ENCODE results near the gene ZNF682. TPM values are rescaled to one million over a fixed set of nuclear protein-coding genes. Genes with fewer than 3 reads are reported as not detected.
"Not testable (repeated sequence)": the region's sequence is repeated elsewhere in the genome, so short reads cannot be mapped to it uniquely, and the experiment has no call there.

Gene ZNF682
- total RNA-seq, 8 experiments from 2014 or later = 1.0 to 14.7 (median 12.2) TPM; not detected in 1

DNA sequence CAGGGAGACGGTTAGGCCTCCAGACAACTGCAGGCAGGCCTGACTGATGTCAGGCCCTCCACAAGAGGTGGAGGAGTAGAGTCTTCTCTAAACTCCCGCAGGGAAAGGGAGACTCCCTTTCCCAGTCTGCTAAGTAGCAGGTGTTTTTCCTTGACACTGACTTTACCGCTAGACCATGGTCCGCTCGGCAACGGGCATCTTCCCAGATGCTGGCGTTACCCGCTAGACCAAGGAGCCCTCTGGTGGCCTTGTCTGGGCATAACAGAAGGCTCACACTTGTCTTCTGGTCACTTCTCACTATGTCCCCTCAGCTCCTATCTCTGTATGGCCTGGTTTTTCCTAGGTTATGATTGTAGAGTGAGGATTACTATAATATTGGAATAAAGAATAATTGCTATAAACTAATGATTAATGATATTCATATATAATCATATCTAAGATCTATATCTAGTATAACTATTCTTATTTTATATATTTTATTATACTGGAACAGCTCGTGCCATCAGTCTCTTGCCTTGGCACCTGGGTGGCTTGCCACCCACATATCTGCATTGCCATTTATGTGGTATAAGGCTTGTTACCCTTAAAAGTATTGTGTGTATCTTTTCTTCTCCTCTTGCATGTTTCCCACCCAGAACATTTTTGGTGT lies 80.0 kb downstream of the ZNF682 start:
- ATAC-seq (replicated peaks in 6 of 8); H3K4me1 ChIP-seq (replicated peaks in 1 of 2); in situ Hi-C loops (cut with MboI; ENCODE audit: low pct_unique_long_range_greater_than_20kb in 2 of 9, low sequenced_read_pairs in 9 of 9, unreplicated experiment in 9 of 9); H3K27ac ChIP-seq; H3K4me3 ChIP-seq: not testable (repeated sequence)
- 0 to 100% (median 57%) methylated on average over 1 to 2 of the region's 9 CpGs; no CpG with 5 or more reads in 3 of the 10 experiments for WGBS, 10 experiments

- 26 to 90% (median 79%) methylated on average over 2 to 8 of the region's 8 CpGs; no CpG with 5 or more reads in 1 of the 10 experiments for WGBS, 10 experiments
- H3K4me3 ChIP-seq; ATAC-seq (replicated peaks in 6 of 8); H3K27ac ChIP-seq; in situ Hi-C loops (cut with MboI; ENCODE audit: low pct_unique_long_range_greater_than_20kb in 2 of 9, low sequenced_read_pairs in 9 of 9, unreplicated experiment in 9 of 9); H3K4me1 ChIP-seq (replicated peaks in 1 of 2): not testable (repeated sequence)
These were observed 81.5 kb downstream of the ZNF682 start for GRCh38 chr19:19957766-19958165.

DNA sequence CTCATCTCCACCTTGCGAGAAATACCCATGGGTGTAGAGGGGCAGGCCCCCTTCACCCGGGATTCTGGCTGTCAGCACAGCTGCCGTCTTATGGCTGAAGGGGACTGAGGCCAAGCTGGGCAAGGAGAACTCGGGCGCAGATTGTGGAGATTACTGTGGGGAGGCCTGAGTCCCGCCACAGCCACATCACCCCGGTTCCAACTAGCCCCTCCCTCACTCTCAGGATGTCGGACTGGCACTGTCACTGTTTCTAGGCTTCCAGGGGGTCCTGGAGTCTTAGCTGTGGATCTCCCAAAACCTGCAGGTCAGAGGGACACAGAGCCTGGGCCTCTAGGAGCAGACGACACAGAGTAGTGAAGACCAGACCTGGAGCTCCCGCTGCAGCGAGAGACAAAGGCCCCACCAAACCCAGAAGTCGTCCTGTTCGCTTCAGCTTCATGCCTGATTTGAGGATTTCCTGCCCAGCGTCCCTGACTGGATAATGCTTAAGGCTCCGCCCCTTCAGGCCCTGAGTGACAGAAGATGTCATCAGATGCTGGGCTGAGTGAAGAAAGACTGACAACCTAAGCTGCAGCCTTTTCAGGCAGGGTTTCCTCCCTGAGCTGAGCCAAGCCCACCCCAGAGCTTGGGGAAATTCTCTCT lies 82.8 kb downstream of the ZNF682 start:
- in situ Hi-C loops (cut with MboI; ENCODE audit: low pct_unique_long_range_greater_than_20kb in 2 of 9, low sequenced_read_pairs in 9 of 9, unreplicated experiment in 9 of 9) = no loop called here
- ATAC-seq (replicated peaks in 6 of 8) = peak in 1 of 8 experiments; percentile 84
- 0 to 100% (median 61%) methylated on average over 1 to 7 of the region's 15 CpGs; no CpG with 5 or more reads in 1 of the 10 experiments for WGBS, 10 experiments
- no peaks in the 10 kb centered on the region for H3K4me1 ChIP-seq (replicated peaks in 1 of 2)
- H3K4me3 ChIP-seq = no peak overlapping the region
- H3K27ac ChIP-seq = no peak overlapping the region

DNA sequence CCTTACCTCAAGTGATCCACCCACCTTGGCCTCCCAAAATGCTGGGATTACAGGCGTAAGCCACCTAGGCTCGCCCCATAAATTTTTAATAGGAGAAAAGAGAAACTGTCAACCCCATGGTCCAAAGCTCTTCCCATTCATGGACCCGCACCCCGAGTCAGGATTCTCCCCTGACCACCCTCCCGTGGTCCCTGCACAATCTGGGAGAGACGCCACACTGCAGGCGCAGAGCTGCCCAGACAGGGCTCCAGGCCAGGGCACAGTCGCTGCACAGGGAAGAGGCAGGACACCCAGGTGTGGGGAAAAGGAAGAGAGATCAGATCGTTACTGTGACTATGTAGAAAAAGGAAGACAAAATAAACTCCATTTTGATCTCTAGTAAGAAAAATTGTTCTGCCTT lies 84.1 kb downstream of the ZNF682 start:
- ATAC-seq (replicated peaks in 6 of 8) = no peak
- H3K27ac ChIP-seq = no peak overlapping the region
- H3K4me3 ChIP-seq = no peak overlapping the region
- WGBS, 10 experiments = 20 to 95% (median 78%) methylated on average over 1 to 8 of the region's 9 CpGs; no CpG with 5 or more reads in 2 of the 10 experiments
- H3K4me1 ChIP-seq (replicated peaks in 1 of 2) = no peaks in the 10 kb centered on the region
- in situ Hi-C loops (cut with MboI; ENCODE audit: low pct_unique_long_range_greater_than_20kb in 2 of 9, low sequenced_read_pairs in 9 of 9, unreplicated experiment in 9 of 9) = no loop called here

Other genes starting within 250 kb of the ZNF682 start
- 10 to 100 TPM in 4 of 8 experiments, 1 to 10 TPM in 4; 1.1 to 26.3 (median 8.2) TPM for gene ZNF506, start 217.8 kb downstream of the ZNF682 start, total RNA-seq
- gene ZNF253, start 173.6 kb downstream of the ZNF682 start, total RNA-seq = 10 to 100 TPM in 5 of 8 experiments, 1 to 10 TPM in 3; 1.6 to 19.5 (median 14.3) TPM
- gene ZNF93, start 138.6 kb downstream of the ZNF682 start, total RNA-seq = 10 to 100 TPM in 2 of 8 experiments, 1 to 10 TPM in 3, under 1 TPM in 3; 0.61 to 20.5 (median 7.4) TPM
- 1 to 10 TPM in 5 of 8 experiments, under 1 TPM in 2, not detected in 1; 0.36 to 7.1 (median 2.4) TPM for gene ZNF90, start 38.5 kb upstream of the ZNF682 start, total RNA-seq
- gene ZNF486, start 127.7 kb upstream of the ZNF682 start, total RNA-seq = 1 to 10 TPM in 6 of 8 experiments, under 1 TPM in 2; 0.17 to 7.7 (median 3.0) TPM

All from motor neuron (in vitro differentiated cells).